Measurements from ENCODE around the gene ZNF490.
"Not testable (repeated sequence)": the region's sequence is repeated elsewhere in the genome, so short reads cannot be mapped to it uniquely, and the experiment has no call there.

Gene ZNF490

GRCh38 chr19:12621253-12622024, 10.8 kb upstream of the ZNF490 start:
- DNase-seq: not testable (repeated sequence)

GRCh38 chr19:12617646-12618045, 7.0 kb upstream of the ZNF490 start:
- DNase-seq: no peak

DNA sequence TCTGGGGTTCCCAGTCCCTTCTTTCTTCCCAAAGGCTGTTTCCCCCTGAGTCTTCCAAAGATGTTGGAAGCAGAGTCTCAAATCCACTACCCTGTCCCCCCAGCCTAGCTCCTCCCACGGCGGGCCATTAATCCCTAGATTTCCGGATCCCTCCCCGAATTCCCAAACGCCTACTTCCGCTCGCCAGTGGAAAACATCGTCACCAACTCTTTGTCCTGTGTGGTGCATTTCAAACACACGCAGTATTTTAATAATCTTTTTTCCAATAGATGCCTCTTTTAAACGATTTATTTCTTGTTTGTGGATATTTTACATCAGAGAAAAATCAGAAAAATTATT, 717 bp upstream of the ZNF490 start:
- DNase-seq: no peak

GRCh38 chr19:12607631-12608030, 3.0 kb downstream of the ZNF490 start:
- no peak for DNase-seq

GRCh38 chr19:12606796-12607195, 3.8 kb downstream of the ZNF490 start:
- no peak for DNase-seq

DNA sequence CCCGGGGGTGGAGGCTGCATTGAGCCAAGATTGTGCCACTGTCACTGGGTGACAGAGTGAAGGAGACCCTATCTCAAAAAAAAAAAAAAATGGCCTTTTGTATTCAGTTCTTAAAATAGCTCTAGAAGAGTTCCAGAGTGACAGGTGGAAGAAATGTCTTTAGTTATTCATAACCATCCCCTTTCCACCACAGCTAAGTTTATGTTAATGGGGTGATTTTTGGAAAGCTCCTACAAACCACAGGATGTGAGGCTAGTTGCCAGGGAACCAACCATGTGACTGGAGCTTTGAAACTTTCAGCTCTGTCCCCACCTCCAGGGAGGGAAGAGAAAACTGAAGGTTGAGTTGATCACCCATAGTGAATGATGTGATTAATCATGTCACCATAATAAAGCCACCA, 6.9 kb downstream of the ZNF490 start:
- no peak for DNase-seq

DNA sequence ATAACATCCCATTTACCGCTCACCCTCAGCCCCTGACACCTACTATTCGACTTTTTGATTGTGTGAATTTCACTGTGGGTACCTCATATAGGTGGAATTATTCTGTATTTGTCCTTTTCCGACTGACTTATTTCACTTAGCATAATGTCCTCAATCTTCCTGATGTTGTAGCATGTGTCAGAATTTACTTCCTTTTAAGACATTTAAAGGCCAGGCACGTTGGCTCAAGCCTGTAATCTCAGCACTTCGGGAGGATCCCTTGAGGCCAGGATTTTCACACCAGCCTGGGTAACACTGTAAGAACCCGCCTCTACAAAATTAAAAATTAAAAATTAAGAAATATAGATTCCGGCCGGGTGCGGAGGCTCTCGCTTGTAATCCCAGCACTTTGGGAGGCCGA, 13.0 kb downstream of the ZNF490 start:
- no peak for DNase-seq

GRCh38 chr19:12596927-12597548, 13.6 kb downstream of the ZNF490 start:
- DNase-seq: no peak

DNA sequence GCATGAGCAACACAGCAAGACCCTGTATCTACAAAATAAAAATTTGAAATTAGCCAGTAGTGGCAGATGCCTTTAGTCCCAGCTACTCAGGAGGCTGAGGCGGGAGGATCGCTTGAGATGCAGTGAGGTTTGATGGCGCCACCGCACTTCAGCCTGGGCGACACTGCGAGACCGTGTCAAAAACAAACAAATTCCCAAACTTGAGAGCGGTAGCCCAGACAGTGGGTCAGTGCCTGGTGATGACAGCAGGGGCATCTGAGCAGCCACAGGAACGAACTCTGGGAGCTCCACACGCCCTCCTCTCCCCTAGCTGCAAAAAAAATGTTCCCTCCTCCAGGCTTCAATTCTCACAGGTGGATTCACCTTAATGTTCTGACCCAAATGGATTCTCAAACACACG, 14.1 kb downstream of the ZNF490 start:
- DNase-seq: no peak

DNA sequence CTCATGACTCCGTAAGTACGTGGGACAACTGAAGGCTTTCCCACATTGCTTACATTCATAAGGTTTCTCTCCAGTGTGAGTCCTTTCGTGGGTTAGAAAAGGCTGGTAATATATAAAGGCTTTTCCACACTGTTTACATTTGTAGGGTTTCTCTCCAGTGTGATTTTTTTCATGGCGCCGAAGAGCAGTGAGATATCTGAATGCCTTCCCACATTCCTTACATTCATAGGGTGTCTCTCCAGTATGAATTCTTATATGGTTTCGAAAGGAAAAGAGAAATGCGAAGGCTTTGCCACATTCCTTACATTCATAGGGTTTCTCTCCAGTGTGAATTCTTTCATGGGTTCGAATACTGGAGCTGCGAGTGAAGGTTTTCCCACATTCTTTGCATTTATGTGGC, 29.5 kb downstream of the ZNF490 start:
- no peak for DNase-seq

DNA sequence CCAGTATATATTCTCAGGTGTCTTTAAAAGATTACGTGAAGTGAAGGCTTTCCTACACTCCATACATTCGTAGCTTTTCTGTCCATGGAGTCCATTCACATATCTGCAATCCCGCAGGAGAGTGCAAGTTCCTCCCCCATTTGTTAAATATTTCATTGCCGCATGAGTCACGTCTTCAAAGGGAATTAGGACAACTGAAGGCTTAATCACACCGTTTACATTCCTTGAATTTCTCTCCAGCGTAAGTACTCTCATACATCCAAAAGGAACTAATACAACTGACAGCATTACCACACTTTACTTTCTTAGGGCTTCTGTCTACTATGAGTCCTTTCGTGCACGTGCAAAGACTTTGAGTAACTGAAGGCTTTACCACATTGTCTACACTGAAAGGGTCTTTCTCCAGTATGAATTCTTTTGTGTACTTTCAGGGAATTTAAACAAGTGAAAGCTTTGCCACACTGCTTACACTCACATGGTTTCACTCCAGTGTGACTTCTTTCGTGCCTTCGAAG, 30.4 kb downstream of the ZNF490 start:
- no peak for DNase-seq

DNA sequence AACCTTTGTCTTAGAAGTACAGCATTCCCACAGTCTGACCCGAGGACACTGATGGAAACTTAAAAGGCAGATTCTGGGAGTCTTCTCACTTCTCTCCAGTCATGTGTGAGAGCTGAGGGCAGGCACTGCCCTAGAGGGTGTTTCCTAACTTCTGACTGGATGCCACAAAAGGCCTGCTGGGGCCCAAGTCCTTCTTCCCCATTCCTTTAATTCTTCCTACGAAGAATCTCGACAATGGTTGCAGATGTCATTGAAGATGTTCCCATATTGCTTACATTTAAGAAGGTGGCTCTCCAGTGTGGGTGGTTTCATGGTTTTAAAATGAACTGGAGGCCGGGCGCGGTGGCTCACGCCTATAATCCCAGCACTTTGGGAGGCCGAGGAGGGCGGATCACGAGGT, 32.0 kb downstream of the ZNF490 start:
- DNase-seq: no peak

GRCh38 chr19:12574036-12574435, 36.6 kb downstream of the ZNF490 start:
- DNase-seq: no peak

GRCh38 chr19:12567951-12568350, 42.7 kb downstream of the ZNF490 start:
- no peak for DNase-seq

- DNase-seq: not testable (repeated sequence)
Observed at GRCh38 chr19:12566380-12566779, 44.2 kb downstream of the ZNF490 start.

DNA sequence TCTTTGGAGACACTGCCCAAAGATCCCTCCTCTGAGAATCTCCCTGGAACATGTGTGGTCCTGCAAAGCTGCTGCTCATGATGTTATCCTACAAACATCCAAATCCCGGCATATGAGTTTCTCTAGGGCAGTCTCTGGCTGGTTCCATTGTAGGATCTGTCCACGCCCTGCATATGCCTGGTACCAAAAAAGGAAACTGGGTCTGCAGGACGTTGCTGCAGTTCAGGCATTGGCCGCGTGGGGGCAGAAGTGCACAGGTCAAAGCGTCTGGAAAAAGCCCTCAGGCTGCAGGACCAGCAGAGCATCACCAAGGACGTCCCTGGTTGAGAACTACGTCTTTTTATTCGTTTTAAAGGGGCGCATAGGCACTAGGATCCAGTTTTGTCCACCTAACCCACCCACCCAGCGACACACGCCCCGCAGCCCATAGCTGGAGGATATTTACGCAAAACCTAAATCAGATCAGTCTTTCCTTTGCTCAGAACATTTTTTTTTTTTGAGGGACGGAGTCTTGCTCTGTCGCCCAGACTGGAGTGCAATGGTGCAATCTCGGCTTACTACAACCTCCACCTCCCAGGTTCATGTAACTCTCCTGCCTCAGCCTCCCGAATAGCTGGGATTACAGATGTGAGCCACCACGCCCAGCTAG, 46.5 kb downstream of the ZNF490 start:
- peak; percentile 100 for DNase-seq

- no peak for DNase-seq
Observed at GRCh38 chr19:12555456-12555930, 55.1 kb downstream of the ZNF490 start.

- peak; percentile 90 for DNase-seq
Observed at GRCh38 chr19:12551060-12551832, 59.4 kb downstream of the ZNF490 start, which contains the start of gene ZNF564. TSS of gene ZNF564 (minus strand) at chr19:12551482. CDS start at chr19:12551332, 150 bp downstream.

GRCh38 chr19:12546903-12547302, 63.7 kb downstream of the ZNF490 start:
- no peak for DNase-seq

DNA sequence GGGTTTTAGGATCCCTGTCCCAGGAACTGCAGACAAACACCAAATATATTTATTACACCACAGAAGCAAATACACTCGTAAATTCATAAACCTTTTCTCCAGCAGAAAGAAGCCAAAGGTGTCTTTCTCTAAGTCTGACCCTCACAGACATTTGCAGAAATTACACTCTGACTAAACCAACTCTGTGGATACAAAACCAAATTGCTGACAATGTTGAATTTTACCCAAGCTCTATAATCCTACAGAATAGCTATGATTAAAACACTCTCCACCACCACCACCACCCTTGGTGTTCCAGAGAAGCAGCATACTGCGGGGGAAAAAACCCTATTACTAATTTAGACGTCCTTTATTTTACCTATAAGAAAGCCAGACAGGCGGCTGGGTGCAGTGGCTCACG, 64.5 kb downstream of the ZNF490 start:
- no peak for DNase-seq

DNA sequence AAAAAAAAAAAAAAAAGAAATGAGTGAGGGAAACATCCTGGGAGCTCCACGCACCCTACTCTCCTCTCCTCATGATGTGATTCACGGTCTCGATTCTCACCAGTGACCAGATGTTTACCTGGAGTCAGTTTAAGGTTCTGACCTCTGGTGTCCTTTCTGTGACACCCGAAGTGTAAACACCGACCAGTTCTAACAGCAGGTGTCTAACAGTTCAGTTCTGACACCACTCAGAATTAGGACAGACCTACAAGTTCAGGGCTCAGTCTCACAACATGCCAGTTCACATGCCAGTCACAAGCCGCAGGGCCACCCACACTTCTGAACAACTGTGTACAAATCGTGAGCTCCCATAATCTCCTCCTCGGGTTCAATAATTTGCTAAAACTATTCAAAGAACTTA, 65.3 kb downstream of the ZNF490 start:
- no peak for DNase-seq

- no peak for DNase-seq
Observed at GRCh38 chr19:12544401-12544876, 66.2 kb downstream of the ZNF490 start.

DNA sequence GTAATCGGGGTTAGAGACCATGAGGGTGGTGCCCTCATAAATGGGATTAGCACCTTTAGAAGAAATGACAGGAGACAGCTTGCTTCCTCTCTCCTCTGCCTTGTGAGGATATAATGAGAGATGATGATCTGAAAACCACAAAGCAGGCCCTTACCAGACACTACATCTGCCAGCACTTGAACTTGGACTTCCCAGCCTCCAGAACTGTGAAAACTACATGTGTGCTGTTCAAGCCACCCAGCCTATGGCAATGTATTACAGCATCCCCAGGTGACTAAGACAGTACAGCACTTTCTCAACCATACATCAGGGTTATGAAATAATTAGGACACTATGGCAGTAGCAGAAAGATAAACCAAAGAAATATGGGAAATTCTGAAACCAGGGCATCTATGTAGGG, 66.8 kb downstream of the ZNF490 start:
- no peak for DNase-seq

Data from activated CD8-positive, alpha-beta memory T cell treated with anti-CD3 and anti-CD28 coated beads, Interleukin-2, amount 50 U/mL, for 48 hours (primary cell).